ENCODE data around the gene FSIP1. TPM values are rescaled to one million over a fixed set of nuclear protein-coding genes. Genes with fewer than 3 reads are reported as not detected.

The FSIP1 gene
- total RNA-seq, 2 experiments from 2014 or later, result 0.51 to 0.61 TPM

GRCh38 chr15:39638041-39638440, 144.6 kb downstream of the FSIP1 start:
- POLR2A ChIA-PET, result no interaction called here

DNA sequence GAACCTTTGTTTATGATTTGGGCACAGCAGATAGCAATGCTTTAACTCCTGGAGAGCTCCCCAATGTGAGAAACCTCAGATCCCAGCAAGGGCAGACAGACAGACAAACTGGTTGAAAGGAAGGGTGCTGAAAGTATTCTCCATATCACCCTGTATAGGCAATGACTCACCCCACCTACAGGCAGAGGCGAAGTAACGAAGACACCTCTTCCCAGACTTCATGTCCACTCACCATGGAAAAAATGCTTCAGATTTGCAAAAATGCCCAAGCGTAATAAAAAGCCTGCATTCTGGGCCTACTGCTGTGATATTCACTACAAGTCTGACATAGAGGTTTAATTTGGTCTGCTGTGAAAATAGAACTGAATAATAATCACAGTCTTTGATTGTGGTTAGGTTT, 151.3 kb downstream of the FSIP1 start:
- CTCF ChIA-PET, result interaction anchor here (0.6 to 0.8 kb wide), 2 partner anchors 51 to 191 kb away, joined by 3 to 4 read pairs; no protein-coding TSS in a partner anchor

More at GRCh38 chr15:39638041-39638440, 144.6 kb downstream of the FSIP1 start:
- CTCF ChIA-PET, result no interaction called here

DNA sequence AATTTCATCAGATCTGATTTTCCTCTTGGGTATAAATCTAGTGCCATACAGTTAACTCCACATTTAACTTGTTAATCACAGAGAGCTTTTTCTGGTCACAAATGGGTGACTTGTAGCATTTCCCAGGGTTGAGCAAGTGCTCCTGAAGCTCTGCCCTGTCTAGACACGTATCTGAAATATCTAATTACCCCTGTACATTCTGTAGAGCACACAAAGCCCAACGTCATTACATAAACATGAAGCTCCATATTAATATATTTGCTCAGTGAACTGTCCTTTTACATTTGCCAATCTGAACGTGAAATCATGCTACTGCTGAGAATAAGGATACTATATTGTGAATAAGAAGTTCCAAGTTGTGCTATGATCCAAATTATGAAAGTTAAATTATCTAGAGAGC, 152.7 kb downstream of the FSIP1 start:
- POLR2A ChIA-PET, result no interaction called here
- CTCF ChIA-PET, result interaction anchor here (1.2 kb wide), 1 partner anchor 9 kb away, joined by 4 read pairs; no protein-coding TSS in a partner anchor

More for the DNA sequence above, 151.3 kb downstream of the FSIP1 start:
- POLR2A ChIA-PET, result no interaction called here

- CTCF ChIA-PET, result interaction anchor here (0.8 to 1.5 kb wide), 3 partner anchors 10 to 939 kb away, joined by 3 to 4 read pairs (median 3); no protein-coding TSS in a partner anchor
- POLR2A ChIA-PET, result no interaction called here
These were observed 153.3 kb downstream of the FSIP1 start for GRCh38 chr15:39629371-39629770.

DNA sequence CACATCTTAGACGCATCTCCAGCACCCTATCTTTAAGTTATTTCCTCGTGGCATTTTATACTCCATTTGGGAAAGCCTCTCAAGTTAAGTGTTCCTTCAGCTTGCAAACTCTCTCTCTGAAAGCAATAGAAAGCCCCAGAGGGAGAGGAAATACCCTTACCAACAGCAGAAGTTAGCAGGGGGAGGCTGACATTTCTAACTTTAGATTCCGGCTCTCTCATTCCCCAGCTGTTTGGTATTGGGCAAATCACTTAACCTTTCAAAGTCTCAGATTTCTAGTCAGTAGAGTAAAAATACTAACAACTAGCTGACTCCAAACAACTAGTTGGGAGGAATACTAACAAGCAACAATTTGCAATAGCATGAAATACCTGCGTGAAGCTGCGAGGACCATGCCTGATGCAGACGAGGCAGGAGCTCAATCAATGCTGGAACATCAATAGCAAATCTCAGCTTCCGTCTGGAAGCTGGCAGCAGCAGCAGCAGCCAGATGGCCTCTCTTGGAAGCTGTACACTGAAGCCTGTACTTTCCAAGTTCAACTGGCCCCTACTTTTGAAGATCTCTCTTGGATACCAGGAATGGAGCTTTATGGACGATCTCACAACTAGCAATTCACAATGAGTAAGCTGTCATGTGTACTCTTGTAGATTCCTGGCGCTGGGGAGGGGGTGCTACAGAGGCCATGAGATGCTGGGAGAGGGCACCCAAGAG, 153.9 kb downstream of the FSIP1 start:
- CTCF ChIA-PET, result interaction anchor here (0.8 to 1.5 kb wide), 2 partner anchors 15 to 938 kb away, joined by 3 read pairs; no protein-coding TSS in a partner anchor
- POLR2A ChIA-PET, result no interaction called here

DNA sequence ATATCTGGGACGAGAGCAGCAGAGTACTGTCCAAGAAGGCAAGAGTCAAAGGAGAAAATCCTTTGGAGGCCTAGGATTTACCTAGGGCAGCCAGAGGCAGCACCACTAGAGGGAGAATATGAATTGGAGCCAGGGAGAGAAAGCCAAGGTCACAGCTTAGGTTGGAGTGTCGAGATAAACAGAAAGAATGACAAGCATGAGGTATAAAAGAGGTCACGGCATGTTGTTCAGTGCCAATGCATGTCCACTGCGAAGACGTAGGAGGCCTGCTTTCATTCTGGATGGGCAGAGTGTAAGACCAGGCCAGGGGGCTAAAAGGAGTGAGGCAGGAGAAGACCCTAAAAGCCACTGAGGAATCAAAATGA, 154.5 kb downstream of the FSIP1 start:
- POLR2A ChIA-PET, result no interaction called here
- CTCF ChIA-PET, result interaction anchor here (1.5 kb wide), 1 partner anchor 16 kb away, joined by 3 read pairs; no protein-coding TSS in a partner anchor

- ChIA-PET POLR2A (no interaction called here), CTCF (no interaction called here)
These were observed 155.0 kb downstream of the FSIP1 start for GRCh38 chr15:39627451-39628143.

GRCh38 chr15:39625856-39626255, 156.8 kb downstream of the FSIP1 start:
- CTCF ChIA-PET, result no interaction called here

GRCh38 chr15:39625451-39625850, 157.2 kb downstream of the FSIP1 start:
- POLR2A ChIA-PET, result interaction anchor here (1.6 kb wide), 1 partner anchor 16 kb away, joined by 6 read pairs; no protein-coding TSS in a partner anchor
- CTCF ChIA-PET, result no interaction called here

More at GRCh38 chr15:39625856-39626255, 156.8 kb downstream of the FSIP1 start:
- POLR2A ChIA-PET, result interaction anchor here (1.6 kb wide), 1 partner anchor 15 kb away, joined by 6 read pairs; no protein-coding TSS in a partner anchor

GRCh38 chr15:39624806-39625205, 157.8 kb downstream of the FSIP1 start:
- ChIA-PET CTCF (interaction anchor here (1.5 kb wide), 1 partner anchor 17 kb away, joined by 4 read pairs; no protein-coding TSS in a partner anchor), POLR2A (interaction anchor here (1.6 kb wide), 1 partner anchor 17 kb away, joined by 6 read pairs; no protein-coding TSS in a partner anchor)

DNA sequence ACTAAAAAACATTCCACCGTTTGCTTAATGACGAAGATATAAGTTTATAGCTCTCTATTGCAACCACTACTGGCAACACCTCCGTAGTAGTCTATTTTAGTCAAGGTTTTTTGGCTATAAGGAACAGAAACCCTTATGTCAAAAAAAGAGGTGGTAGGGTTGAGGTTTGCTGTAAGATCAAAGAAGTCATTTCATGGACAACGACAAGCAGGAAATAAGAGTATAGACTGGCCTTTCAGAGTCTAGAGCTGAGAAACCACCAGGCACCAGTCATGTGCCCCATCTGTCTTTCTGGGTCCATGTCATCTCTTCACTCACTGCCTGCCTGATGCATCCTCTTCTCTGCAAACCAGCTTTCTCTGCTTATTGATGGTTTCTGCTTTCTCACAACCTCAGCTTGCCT, 159.1 kb downstream of the FSIP1 start:
- POLR2A ChIA-PET, result interaction anchor here (0.9 kb wide), 2 partner anchors 18 to 30 kb away, joined by 3 to 6 read pairs; no protein-coding TSS in a partner anchor
- CTCF ChIA-PET, result interaction anchor here (1.1 to 1.5 kb wide), 4 partner anchors 18 to 924 kb away, joined by 3 to 4 read pairs (median 3); no protein-coding TSS in a partner anchor

- ChIA-PET CTCF (interaction anchor here (1.1 to 1.5 kb wide), 4 partner anchors 19 to 924 kb away, joined by 3 to 4 read pairs (median 3); no protein-coding TSS in a partner anchor), POLR2A (interaction anchor here (0.5 to 1.0 kb wide), 4 partner anchors 13 to 29 kb away, joined by 3 to 6 read pairs (median 4); no protein-coding TSS in a partner anchor)
These were observed 159.8 kb downstream of the FSIP1 start for GRCh38 chr15:39622660-39623516.

DNA sequence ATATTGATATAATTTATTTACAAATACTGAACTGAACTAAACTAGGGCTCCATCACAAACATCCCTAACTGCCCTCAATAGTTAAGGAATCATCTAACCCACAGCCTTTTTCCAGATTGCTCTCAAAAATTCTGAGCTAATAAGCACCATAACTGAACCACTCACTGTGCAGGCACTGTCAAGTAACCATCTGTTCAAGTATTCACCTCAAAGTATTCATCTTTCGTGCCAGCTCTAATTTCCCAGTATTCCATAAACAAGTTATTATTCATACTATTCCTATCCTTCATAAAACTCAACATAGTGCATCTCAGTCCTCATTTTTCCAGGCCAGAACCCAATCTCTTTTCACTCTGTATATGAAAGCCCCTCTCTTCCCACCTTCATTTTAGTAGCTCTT, 160.7 kb downstream of the FSIP1 start:
- POLR2A ChIA-PET, result interaction anchor here (1.0 kb wide), 1 partner anchor 12 kb away, joined by 5 read pairs; no protein-coding TSS in a partner anchor
- CTCF ChIA-PET, result interaction anchor here (1.2 kb wide), 1 partner anchor 42 kb away, joined by 3 read pairs; no protein-coding TSS in a partner anchor

DNA sequence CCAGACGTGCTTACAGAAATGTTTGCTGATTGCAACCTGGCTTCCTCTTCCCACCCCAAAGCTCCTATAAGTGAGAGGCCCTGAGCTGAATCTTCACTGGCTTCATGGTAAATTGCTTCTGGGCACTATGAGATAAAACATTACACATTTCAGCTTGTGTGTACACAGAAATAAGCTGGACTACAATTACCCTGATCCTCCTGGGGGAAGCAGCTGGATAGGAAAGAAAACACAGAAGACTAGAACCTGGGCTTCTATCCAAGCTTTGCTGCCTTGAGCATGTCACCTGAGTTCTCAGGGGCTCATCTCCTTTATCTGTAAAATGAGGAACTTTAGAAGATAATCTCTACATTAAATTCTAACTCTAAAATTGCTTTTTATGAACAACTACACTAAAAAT, 161.4 kb downstream of the FSIP1 start:
- CTCF ChIA-PET, result interaction anchor here (1.2 kb wide), 1 partner anchor 41 kb away, joined by 3 read pairs; no protein-coding TSS in a partner anchor
- POLR2A ChIA-PET, result no interaction called here

- ChIA-PET POLR2A (no interaction called here), CTCF (no interaction called here)
These were observed 164.4 kb downstream of the FSIP1 start for GRCh38 chr15:39618063-39618823.

GRCh38 chr15:39616731-39617455, 165.7 kb downstream of the FSIP1 start:
- CTCF ChIA-PET, result no interaction called here
- POLR2A ChIA-PET, result no interaction called here

DNA sequence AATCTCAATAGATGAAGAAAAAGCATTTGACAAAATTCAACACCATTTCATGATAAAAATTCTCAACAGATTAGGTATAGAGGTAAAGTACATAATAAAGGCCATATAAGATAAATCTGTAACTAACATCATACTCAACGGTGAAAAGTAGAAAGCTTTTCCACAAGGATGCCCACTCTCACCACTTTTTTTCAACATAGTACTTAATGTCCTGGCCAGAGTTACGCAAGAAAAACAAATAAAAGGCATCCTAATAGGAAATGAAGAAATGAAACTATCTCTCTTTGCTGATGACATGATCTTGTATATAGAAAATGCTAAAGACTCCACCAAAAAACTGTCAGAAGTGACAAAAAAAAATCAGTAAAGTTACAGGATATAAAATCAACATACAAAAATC, 168.8 kb downstream of the FSIP1 start:
- CTCF ChIA-PET, result no interaction called here
- POLR2A ChIA-PET, result no interaction called here

DNA sequence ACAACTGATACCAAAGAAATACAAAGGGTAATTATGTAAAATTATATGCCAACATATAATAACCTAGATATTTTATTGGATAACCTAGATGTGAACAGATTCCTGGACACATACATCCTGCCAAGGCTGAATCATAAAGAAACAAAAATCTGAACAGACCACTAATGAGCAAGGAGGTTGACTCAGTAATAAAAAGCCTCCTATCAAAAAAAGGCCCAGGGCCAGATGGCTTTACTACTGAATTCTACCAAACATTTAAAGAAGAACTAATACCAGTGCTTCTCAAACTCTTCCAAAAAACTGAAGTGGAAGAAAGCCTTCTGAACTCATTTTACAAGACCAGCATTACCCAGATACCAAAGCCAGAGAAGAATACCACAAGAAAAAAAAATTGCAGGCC, 169.4 kb downstream of the FSIP1 start:
- POLR2A ChIA-PET, result no interaction called here
- CTCF ChIA-PET, result no interaction called here
